Neural progenitor cell (in vitro differentiated cells): ENCODE measurements around the gene C4B.
"Not testable (repeated sequence)": the region's sequence is repeated elsewhere in the genome, so short reads cannot be mapped to it uniquely, and the experiment has no call there.

Experiments used
- CTCF ChIP-seq: fragments of 200-600 bp; sonication (generic); IDR thresholded peaks from 2 replicates; pipeline ENCODE4 v1.5.1; 2017; ENCODE audit warnings: antibody characterized with exemption, mild to moderate bottlenecking
- EZH2 ChIP-seq: fragments of 200-600 bp; sonication (generic); IDR thresholded peaks from 2 replicates; pipeline ENCODE4 v1.6.1; 2017; ENCODE audit warnings: antibody characterized with exemption, mild to moderate bottlenecking, moderate library complexity
- EZH2phosphoT487 ChIP-seq: fragments of 200-600 bp; sonication (generic); IDR thresholded peaks from 2 replicates; pipeline ENCODE4 v1.6.1; 2017; ENCODE audit warnings: antibody characterized with exemption

GRCh38 chr6:32055756-32056155, 41.2 kb downstream of the C4B start:
- TF ChIP-seq CTCF, EZH2, EZH2phosphoT487: not testable (repeated sequence)
